Activated B cell treated with CpG ODN at 0.5 μM for 24 hours (primary cell): ENCODE data around the gene PSAT1. TPM values are rescaled to one million over a fixed set of nuclear protein-coding genes. Genes with fewer than 3 reads are reported as not detected.

Source experiments
- ATAC-seq: fragments of 200-7000 bp; cut with Tn5 transposase; one replicate; pipeline ENCODE4 v1.10.0; 2021; ENCODE audit warnings: low read depth, mild to moderate bottlenecking, moderate library complexity
- CTCF ChIA-PET: fragments of 350-600 bp; sonication (Branson Sonifier 250); formaldehyde crosslinking; loops from one replicate; lab custom pipeline; 2021; ENCODE audit warnings: antibody characterized with exemption; lab: Charles Lee
- POLR2A ChIA-PET: fragments of 350-600 bp; sonication (Branson Sonifier 250); formaldehyde crosslinking; loops from one replicate; lab custom pipeline; 2021; ENCODE audit warnings: antibody characterized with exemption; lab: Charles Lee
- DNase-seq: peaks from one replicate; pipeline ENCODE4 v3.0.0; 2022
- H3K27ac Mint-ChIP-seq: one replicate; pipeline ENCODE4 v1.8.0; 2020; ENCODE audit warnings: mixed read lengths
- H3K27me3 Mint-ChIP-seq: one replicate; pipeline ENCODE4 v1.8.0; 2021; ENCODE audit warnings: mixed read lengths
- H3K36me3 Mint-ChIP-seq: one replicate; pipeline ENCODE4 v1.8.0; 2021; ENCODE audit warnings: low read depth, mixed read lengths
- H3K4me1 Mint-ChIP-seq: one replicate; pipeline ENCODE4 v1.8.0; 2021; ENCODE audit warnings: mixed read lengths
- H3K4me3 Mint-ChIP-seq: one replicate; pipeline ENCODE4 v1.8.0; 2020; ENCODE audit warnings: mild to moderate bottlenecking, mixed read lengths
- H3K9me3 Mint-ChIP-seq: one replicate; pipeline ENCODE4 v1.8.0; 2020; ENCODE audit warnings: mixed read lengths
- intact Hi-C: fragments of 100-400 bp; cut with micrococcal nuclease; formaldehyde crosslinking; loops from one replicate; pipeline ENCODE4 v1.15.1; 2024
- total RNA-seq: library from RNA; stranded (reverse); gene quantifications from 2 replicates; pipeline ENCODE4 v1.2.3, GENCODE V29; 2022
- TF ChIP-seq, protein P1 (sequence below): fragments of 200-600 bp; IDR thresholded peaks from one replicate; pipeline ENCODE4 v1.8.0; 2022; ENCODE audit warnings: antibody characterized with exemption, mild to moderate bottlenecking

PSAT1 gene
- total RNA-seq, 1 donor from 2014 or later: 59.4 TPM

DNA sequence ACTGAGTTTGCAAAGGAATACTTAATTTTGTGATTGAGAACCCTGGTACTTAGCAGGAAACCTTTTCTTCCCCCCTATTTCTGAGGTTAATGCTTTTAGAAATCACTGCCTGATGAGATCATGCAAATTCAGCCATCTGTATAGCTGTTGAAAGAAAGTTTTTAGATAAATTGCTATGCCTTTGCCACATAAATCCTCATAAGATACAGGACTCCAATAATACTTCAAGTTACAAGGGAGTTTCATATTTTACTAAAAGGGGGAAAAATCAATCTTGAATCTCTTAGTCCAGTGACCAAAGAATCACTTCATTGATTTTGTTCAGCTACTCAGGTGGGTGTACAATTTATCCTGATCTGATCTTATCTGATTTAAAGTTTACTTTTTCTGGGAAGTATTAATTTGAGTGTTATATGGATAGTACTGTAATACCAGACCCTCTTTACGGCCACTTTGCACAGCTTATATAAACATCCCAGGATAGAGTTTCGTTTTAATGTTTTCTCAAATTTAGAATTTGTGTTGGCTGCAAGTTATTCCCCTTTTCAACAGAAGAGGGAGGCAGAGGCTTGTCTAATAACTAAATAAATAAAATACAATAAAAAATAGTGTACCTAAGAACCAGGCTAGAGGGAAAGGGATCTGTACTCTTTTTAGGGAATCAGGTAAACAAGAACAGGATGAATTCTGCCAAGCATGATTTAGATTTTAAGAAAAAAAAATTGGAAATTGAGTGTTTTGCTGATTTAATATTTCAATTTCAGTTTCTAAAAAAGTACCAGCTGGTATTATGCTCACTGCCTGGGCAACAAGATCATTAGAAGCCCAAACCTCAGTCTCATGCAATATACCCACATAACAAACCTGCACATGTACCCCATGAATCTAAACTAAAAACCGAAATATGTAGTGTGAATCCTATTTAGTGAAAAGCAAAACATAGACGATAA, 69.1 kb downstream of the PSAT1 start:
- no peak overlapping the region for H3K27ac Mint-ChIP-seq
- no peaks in the 10 kb centered on the region for H3K4me1 Mint-ChIP-seq
- TF ChIP-seq, protein P1, sequence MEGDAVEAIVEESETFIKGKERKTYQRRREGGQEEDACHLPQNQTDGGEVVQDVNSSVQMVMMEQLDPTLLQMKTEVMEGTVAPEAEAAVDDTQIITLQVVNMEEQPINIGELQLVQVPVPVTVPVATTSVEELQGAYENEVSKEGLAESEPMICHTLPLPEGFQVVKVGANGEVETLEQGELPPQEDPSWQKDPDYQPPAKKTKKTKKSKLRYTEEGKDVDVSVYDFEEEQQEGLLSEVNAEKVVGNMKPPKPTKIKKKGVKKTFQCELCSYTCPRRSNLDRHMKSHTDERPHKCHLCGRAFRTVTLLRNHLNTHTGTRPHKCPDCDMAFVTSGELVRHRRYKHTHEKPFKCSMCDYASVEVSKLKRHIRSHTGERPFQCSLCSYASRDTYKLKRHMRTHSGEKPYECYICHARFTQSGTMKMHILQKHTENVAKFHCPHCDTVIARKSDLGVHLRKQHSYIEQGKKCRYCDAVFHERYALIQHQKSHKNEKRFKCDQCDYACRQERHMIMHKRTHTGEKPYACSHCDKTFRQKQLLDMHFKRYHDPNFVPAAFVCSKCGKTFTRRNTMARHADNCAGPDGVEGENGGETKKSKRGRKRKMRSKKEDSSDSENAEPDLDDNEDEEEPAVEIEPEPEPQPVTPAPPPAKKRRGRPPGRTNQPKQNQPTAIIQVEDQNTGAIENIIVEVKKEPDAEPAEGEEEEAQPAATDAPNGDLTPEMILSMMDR: no peak
- no peak overlapping the region for H3K4me3 Mint-ChIP-seq
- DNase-seq: no peak
- intact Hi-C loops: no loop called here
- ChIA-PET POLR2A (no interaction called here), CTCF (interaction anchor here (0.6 kb wide), 1 partner anchor 1649 kb away, joined by 3 read pairs; no protein-coding TSS in a partner anchor)
- H3K36me3 Mint-ChIP-seq: no peaks in the 10 kb centered on the region
- no peaks in the 10 kb centered on the region for H3K9me3 Mint-ChIP-seq
- H3K27me3 Mint-ChIP-seq: peaks cover 12% of the 10 kb centered on the region
- no peak for ATAC-seq

DNA sequence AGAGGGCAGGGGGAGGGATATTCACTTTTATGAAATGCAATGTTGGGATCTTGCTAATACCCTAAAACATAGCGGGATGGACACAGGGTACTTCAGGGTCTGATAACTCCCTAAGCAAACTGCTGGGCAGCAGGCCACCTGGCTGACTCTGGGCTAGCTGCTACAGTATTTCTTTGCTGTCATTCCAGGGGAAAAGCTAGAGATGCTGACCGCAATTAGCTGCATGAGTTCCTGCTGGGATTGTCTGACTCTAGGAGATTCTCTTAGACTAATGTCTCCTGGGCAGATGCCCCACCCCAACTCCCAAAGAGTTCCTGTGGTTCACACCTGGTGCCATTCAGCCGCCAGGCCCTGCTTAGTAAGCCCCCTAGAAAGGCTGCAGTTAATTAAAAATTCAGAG, 69.9 kb downstream of the PSAT1 start:
- no peak overlapping the region for H3K27ac Mint-ChIP-seq
- DNase-seq (no peak), ATAC-seq (no peak)
- no peaks in the 10 kb centered on the region for H3K36me3 Mint-ChIP-seq
- CTCF ChIA-PET: no interaction called here
- no peaks in the 10 kb centered on the region for H3K9me3 Mint-ChIP-seq
- H3K4me3 Mint-ChIP-seq: no peak overlapping the region
- H3K27me3 Mint-ChIP-seq: peaks cover 15% of the 10 kb centered on the region
- intact Hi-C loops: no loop called here
- POLR2A ChIA-PET: no interaction called here
- TF ChIP-seq, protein P1: no peak
- H3K4me1 Mint-ChIP-seq: no peaks in the 10 kb centered on the region

DNA sequence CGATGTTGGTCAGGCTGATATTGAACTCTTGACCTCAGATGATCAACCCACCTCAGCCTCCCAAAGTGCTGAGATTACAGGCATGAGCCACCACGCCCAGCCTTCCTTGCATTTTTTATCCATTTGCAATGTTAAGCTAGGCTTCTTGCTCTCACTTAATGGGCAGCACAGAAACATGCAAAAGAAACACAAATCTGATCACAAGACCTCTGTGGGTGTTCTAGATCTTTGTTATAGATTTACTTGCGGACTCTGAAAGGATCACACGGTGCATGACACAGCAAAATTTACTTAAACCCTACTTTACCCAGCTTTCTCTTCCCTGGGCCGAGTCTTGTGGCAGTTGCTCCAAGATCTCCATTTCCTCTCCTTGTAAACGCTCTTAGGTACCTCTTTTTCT, 71.3 kb downstream of the PSAT1 start:
- no peaks in the 10 kb centered on the region for H3K36me3 Mint-ChIP-seq
- ChIA-PET CTCF (interaction anchor here (2.5 kb wide), 1 partner anchor 106 kb away, joined by 14 read pairs; no protein-coding TSS in a partner anchor), POLR2A (no interaction called here)
- intact Hi-C loops: no loop called here
- H3K9me3 Mint-ChIP-seq: no peaks in the 10 kb centered on the region
- H3K27me3 Mint-ChIP-seq: peaks cover 21% of the 10 kb centered on the region
- no peaks in the 10 kb centered on the region for H3K4me1 Mint-ChIP-seq
- no peak for ATAC-seq
- DNase-seq: no peak
- no peak overlapping the region for H3K27ac Mint-ChIP-seq
- TF ChIP-seq, protein P1: no peak
- H3K4me3 Mint-ChIP-seq: no peak overlapping the region

DNA sequence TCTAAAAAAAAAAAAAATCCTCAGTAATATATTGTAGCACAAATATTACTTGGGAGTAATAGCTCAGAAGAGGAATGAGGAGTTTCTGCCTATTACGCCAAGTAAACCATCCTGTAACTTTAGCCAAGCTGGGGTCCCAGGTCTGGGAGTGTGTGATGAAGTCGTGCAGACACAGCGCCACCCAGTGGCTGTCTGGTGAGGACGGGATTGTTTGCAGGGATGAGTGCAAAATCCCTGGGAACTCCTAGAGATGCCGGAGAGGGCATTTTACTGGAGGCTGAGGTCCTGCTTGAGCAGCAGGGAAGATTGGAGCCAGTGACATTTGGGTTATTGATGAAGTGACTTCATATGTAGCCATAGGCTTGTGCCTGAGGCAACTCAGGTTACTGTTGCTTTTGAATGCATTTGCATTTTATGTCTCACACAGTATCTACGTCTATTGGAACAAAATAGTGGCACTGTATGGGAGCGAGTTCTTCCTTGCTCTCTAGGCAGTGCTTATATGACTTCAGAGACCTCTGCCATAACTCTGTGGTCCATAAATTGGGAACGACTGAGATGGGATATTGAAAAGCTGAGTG, 72.8 kb downstream of the PSAT1 start:
- ChIA-PET POLR2A (no interaction called here), CTCF (interaction anchor here (0.7 to 2.5 kb wide), 10 partner anchors 11 to 936 kb away, joined by 3 to 14 read pairs (median 4); no protein-coding TSS in a partner anchor)
- DNase-seq: peak; percentile 23
- TF ChIP-seq, protein P1: peak; percentile 23
- ATAC-seq: no peak
- intact Hi-C loops: loop anchor here (1.0 kb wide), 1 partner anchor 108 kb away; no protein-coding TSS in a partner anchor
- H3K9me3 Mint-ChIP-seq: no peaks in the 10 kb centered on the region
- no peak overlapping the region for H3K4me3 Mint-ChIP-seq
- no peaks in the 10 kb centered on the region for H3K4me1 Mint-ChIP-seq
- H3K27ac Mint-ChIP-seq: no peak overlapping the region
- H3K27me3 Mint-ChIP-seq: peaks cover 23% of the 10 kb centered on the region
- no peaks in the 10 kb centered on the region for H3K36me3 Mint-ChIP-seq

DNA sequence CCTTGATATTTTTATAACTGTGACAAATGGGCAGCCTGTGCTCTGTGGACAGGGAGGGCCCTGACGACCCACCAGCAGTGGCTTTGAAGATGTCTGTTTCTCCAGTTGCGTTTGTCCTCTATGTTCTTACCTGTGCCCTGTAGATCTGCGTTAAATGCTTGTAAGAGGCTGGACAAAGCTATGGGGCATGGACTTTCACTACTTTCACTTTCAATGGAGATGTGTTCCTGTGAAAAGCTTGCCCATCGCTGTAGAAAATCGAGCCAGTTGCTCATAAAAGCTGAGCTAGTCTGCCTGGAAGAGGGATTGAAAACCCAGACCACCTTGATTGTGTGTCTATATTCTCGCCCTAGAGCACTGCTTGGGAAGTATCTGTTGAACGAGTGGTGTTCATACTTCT, 74.1 kb downstream of the PSAT1 start:
- peaks cover 23% of the 10 kb centered on the region for H3K27me3 Mint-ChIP-seq
- H3K36me3 Mint-ChIP-seq: no peaks in the 10 kb centered on the region
- H3K4me3 Mint-ChIP-seq: no peak overlapping the region
- H3K9me3 Mint-ChIP-seq: no peaks in the 10 kb centered on the region
- intact Hi-C loops: no loop called here
- no peaks in the 10 kb centered on the region for H3K4me1 Mint-ChIP-seq
- no peak for DNase-seq
- TF ChIP-seq, protein P1: no peak
- ChIA-PET CTCF (interaction anchor here (1.3 kb wide), 1 partner anchor 12 kb away, joined by 3 read pairs; no protein-coding TSS in a partner anchor), POLR2A (no interaction called here)
- no peak for ATAC-seq
- H3K27ac Mint-ChIP-seq: no peak overlapping the region
